CD14-positive monocyte (primary cell): ENCODE measurements around the gene ANKRD29. TPM values are rescaled to one million over a fixed set of nuclear protein-coding genes. Genes with fewer than 3 reads are reported as not detected.

Experiments used
- DNase-seq, 3 donors: peaks; one replicate each; pipeline ENCODE4 v3.0.0-alpha.2; 2011 to 2022
- H2AFZ ChIP-seq: 2 replicates; pipeline ENCODE4 v1.6.0; 2012; ENCODE audit warnings: mild to moderate bottlenecking, low read depth, low read length, inconsistent platforms; ENCODE audit not compliant: insufficient read depth, poor library complexity, severe bottlenecking
- H3K27ac ChIP-seq, 2 donors: 1 replicate in 1 of 2; 2 replicates in 1 of 2; pipeline ENCODE4 v1.5.1; 2012 to 2013; ENCODE audit warnings: low read length in 2 of 2, control low read depth in 1 of 2, inconsistent platforms in 1 of 2, low read depth in 1 of 2, mild to moderate bottlenecking in 1 of 2
- H3K27me3 ChIP-seq, 2 donors: one replicate each; pipeline versions ENCODE4 v1.6.0 to v1.6.1; 2011 to 2013; ENCODE audit warnings: low read length in 2 of 2; ENCODE audit not compliant: control insufficient read depth in 2 of 2, insufficient read depth in 2 of 2
- H3K36me3 ChIP-seq, 2 donors: replicated peaks in 1 of 2; 1 replicate in 1 of 2; 2 replicates in 1 of 2; pipeline versions ENCODE4 v1.5.1 to v1.6.1; 2012 to 2013; ENCODE audit warnings: low read length in 2 of 2, control low read depth in 1 of 2, inconsistent platforms in 1 of 2, mild to moderate bottlenecking in 1 of 2; ENCODE audit not compliant: insufficient read depth in 2 of 2, control insufficient read depth in 1 of 2
- H3K4me1 ChIP-seq, 2 donors: 1 replicate in 1 of 2; 2 replicates in 1 of 2; pipeline versions ENCODE4 v1.5.1 to v1.6.1; 2012 to 2013; ENCODE audit warnings: low read length in 2 of 2, control low read depth in 1 of 2, inconsistent platforms in 1 of 2, mild to moderate bottlenecking in 1 of 2, moderate library complexity in 1 of 2; ENCODE audit not compliant: insufficient read depth in 2 of 2, control insufficient read depth in 1 of 2
- H3K4me2 ChIP-seq: replicated peaks from 2 replicates; pipeline ENCODE3; 2012; ENCODE audit warnings: low read length, moderate library complexity, mild to moderate bottlenecking; ENCODE audit not compliant: poor library complexity, severe bottlenecking; ENCODE audit errors: extremely low read depth
- H3K4me3 ChIP-seq, 3 experiments: fragments of 200-600 bp in 1 of 3; sonication (generic) in 1 of 3; replicated peaks in 1 of 3; 1 replicate in 2 of 3; 2 replicates in 1 of 3; pipeline ENCODE4 v1.5.1; 2011 to 2013; ENCODE audit warnings: low read length in 3 of 3, mild to moderate bottlenecking in 3 of 3, control low read depth in 2 of 3, low read depth in 2 of 3, inconsistent platforms in 1 of 3, moderate library complexity in 1 of 3
- H3K79me2 ChIP-seq: 2 replicates; pipeline ENCODE4 v1.6.0; 2012; ENCODE audit warnings: mild to moderate bottlenecking, control low read depth, inconsistent platforms, low read length, moderate library complexity; ENCODE audit not compliant: insufficient read depth
- H3K9ac ChIP-seq: 2 replicates; pipeline ENCODE4 v1.6.0; 2017; ENCODE audit warnings: low read length, mild to moderate bottlenecking; ENCODE audit not compliant: insufficient read depth, poor library complexity, severe bottlenecking
- H3K9me3 ChIP-seq, 2 donors: replicated peaks in 1 of 2; 1 replicate in 1 of 2; 2 replicates in 1 of 2; pipeline versions ENCODE4 v1.5.1 to v1.6.1; 2012 to 2013; ENCODE audit warnings: low read length in 2 of 2, control low read depth in 1 of 2; ENCODE audit not compliant: control insufficient read depth in 1 of 2, insufficient read depth in 1 of 2
- H4K20me1 ChIP-seq: 2 replicates; pipeline ENCODE4 v1.6.0; 2012; ENCODE audit warnings: mild to moderate bottlenecking, low read length, control low read depth, moderate library complexity; ENCODE audit not compliant: insufficient read depth
- H3K27ac Mint-ChIP-seq, 7 donors: one replicate each; pipeline ENCODE4 v1.8.0; 2020; ENCODE audit warnings: mild to moderate bottlenecking in 7 of 7, mixed read lengths in 7 of 7, moderate library complexity in 6 of 7, inconsistent platforms in 2 of 7
- H3K27me3 Mint-ChIP-seq, 3 donors: one replicate each; pipeline ENCODE4 v1.8.0; 2021 to 2022; ENCODE audit warnings: low read depth in 3 of 3, mild to moderate bottlenecking in 3 of 3, mixed read lengths in 3 of 3, moderate library complexity in 3 of 3, inconsistent platforms in 1 of 3
- H3K36me3 Mint-ChIP-seq, 2 donors: one replicate each; pipeline ENCODE4 v1.8.0; 2020; ENCODE audit warnings: mixed read lengths in 2 of 2, inconsistent platforms in 1 of 2, mild to moderate bottlenecking in 1 of 2
- H3K4me1 Mint-ChIP-seq: one replicate; pipeline ENCODE4 v1.8.0; 2020; ENCODE audit warnings: mild to moderate bottlenecking, mixed read lengths
- H3K4me3 Mint-ChIP-seq, 2 donors: one replicate each; pipeline ENCODE4 v1.8.0; 2020; ENCODE audit warnings: mild to moderate bottlenecking in 2 of 2, mixed read lengths in 2 of 2, moderate library complexity in 1 of 2
- H3K9me3 Mint-ChIP-seq, 7 donors: one replicate each; pipeline ENCODE4 v1.8.0; 2020 to 2022; ENCODE audit warnings: mixed read lengths in 7 of 7, mild to moderate bottlenecking in 6 of 7, moderate library complexity in 6 of 7, inconsistent platforms in 2 of 7
- CTCF ChIP-seq: fragments of 200-600 bp; IDR thresholded peaks from one replicate; pipeline ENCODE4 v1.8.0; 2022; ENCODE audit warnings: antibody characterized with exemption, mild to moderate bottlenecking
- WGBS: methylation state at CpG from one replicate; pipeline ENCODE4 v1.1.5; 2013; ENCODE audit warnings: missing lambda C conversion rate; ENCODE audit not compliant: insufficient coverage; 5-methylcytosine and 5-hydroxymethylcytosine counted together
- intact Hi-C, 2 donors: fragments of 100-400 bp; cut with micrococcal nuclease; formaldehyde crosslinking; loops; one replicate each; pipeline versions ENCODE4 v1.15.0 to v1.15.1; 2023
- polyA plus RNA-seq, 3 donors: library from polyadenylated mRNA; depleted of rRNA in 1 of 3; unstranded in 2 of 3; stranded (reverse) in 1 of 3; fragments of 300-500 nt in 2 of 3; fragments of >200 nt in 1 of 3; fragmentation: Illumina TruSeq in 2 of 3; gene quantifications; 1 replicate in 2 of 3; 2 replicates in 1 of 3; pipeline ENCODE4 v1.2.3, GENCODE V29; 2012 to 2021

ANKRD29 gene
- polyA plus RNA-seq, 3 donors: 0.03 to 0.11 TPM; not detected in 1

DNA sequence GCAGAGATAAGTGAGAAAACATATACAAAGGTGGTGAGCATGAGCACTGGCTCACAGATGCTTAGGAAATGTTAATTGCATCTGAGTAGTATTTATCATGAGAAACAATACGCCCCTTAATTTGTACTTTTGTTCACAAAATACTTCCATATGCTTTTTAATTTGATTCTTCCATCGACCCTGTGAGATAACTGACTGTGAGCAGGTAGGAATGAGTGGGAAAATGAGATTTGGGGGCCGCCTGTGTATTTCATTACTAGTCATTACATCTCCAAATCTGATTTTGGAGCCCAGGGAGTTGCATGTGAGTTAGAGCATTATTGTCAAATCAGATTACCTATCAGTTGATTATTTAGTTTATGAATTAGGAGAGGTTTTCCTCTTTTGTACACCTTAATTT lies 39.7 kb downstream of the ANKRD29 start:
- Mint-ChIP-seq H3K9me3 (peaks cover 0 to 8% (median 0%) of the 10 kb centered on the region in 7 donors), H3K27ac (peak overlapping the region in 1 of 7 donors; percentile 59), H3K4me3 (no peak overlapping the region), H3K4me1 (peaks cover 16% of the 10 kb centered on the region), H3K36me3 (peaks cover 3 to 6% of the 10 kb centered on the region in 2 donors), H3K27me3 (peaks cover 21 to 38% (median 27%) of the 10 kb centered on the region in 3 donors)
- Histone ChIP-seq H3K79me2 (no peaks in the 10 kb centered on the region), H3K4me3 (no peak overlapping the region), H3K27ac (no peak overlapping the region), H3K27me3 (peaks cover 22 to 27% of the 10 kb centered on the region in 2 donors), H3K9me3 (no peaks in the 10 kb centered on the region), H3K4me1 (peaks cover 14 to 18% of the 10 kb centered on the region in 2 donors), H3K4me2 (no peak overlapping the region), H3K9ac (no peak overlapping the region), H2AFZ (no peak overlapping the region), H4K20me1 (no peaks in the 10 kb centered on the region), H3K36me3 (no peaks in the 10 kb centered on the region)
- intact Hi-C loops: loop anchor here in 1 of 2 donors (10.0 kb wide), 1 partner anchor 192 kb away; no protein-coding TSS in a partner anchor
- TF ChIP-seq CTCF: no peak
- WGBS: no CpG with 5 or more reads among the region's 3 CpGs
- no peak for DNase-seq

GRCh38 chr18:23619388-23619881 lies 43.3 kb downstream of the ANKRD29 start:
- peaks cover 22 to 27% of the 10 kb centered on the region in 2 donors for H3K27me3 ChIP-seq
- peak in 2 of 3 donors; percentile 11 for DNase-seq
- H3K4me1 Mint-ChIP-seq: peaks cover 22% of the 10 kb centered on the region
- peak overlapping the region; percentile 91 for H2AFZ ChIP-seq
- no peaks in the 10 kb centered on the region for H3K9me3 ChIP-seq
- no peaks in the 10 kb centered on the region for H4K20me1 ChIP-seq
- peak overlapping the region in 1 of 7 donors; percentile 61 for H3K27ac Mint-ChIP-seq
- H3K4me3 ChIP-seq: peak overlapping the region; percentile 47 to 76 (median 54)
- H3K27me3 Mint-ChIP-seq: peaks cover 21 to 38% (median 28%) of the 10 kb centered on the region in 3 donors
- H3K4me3 Mint-ChIP-seq: peak overlapping the region; percentile 85 to 95
- intact Hi-C loops: no loop called here
- TF ChIP-seq CTCF: no peak
- H3K36me3 ChIP-seq: no peaks in the 10 kb centered on the region
- H3K9ac ChIP-seq: peak overlapping the region; percentile 36
- peaks cover 3 to 6% of the 10 kb centered on the region in 2 donors for H3K36me3 Mint-ChIP-seq
- H3K79me2 ChIP-seq: no peaks in the 10 kb centered on the region
- H3K4me1 ChIP-seq: peaks cover 14 to 18% of the 10 kb centered on the region in 2 donors
- peaks cover 0 to 8% (median 0%) of the 10 kb centered on the region in 7 donors for H3K9me3 Mint-ChIP-seq
- no peak overlapping the region for H3K27ac ChIP-seq
- H3K4me2 ChIP-seq: peak overlapping the region; percentile 99
- under 1% methylated on average over 28 of the region's 41 CpGs for WGBS
